ENCODE results near the gene FAM161A.

FAM161A gene

GRCh38 chr2:61833971-61834370, 19.9 kb downstream of the FAM161A start:
- H3K27me3 ChIP-seq (ENCODE audit: control insufficient read depth, low read length), result no peaks in the 10 kb centered on the region
- H3K79me2 ChIP-seq (ENCODE audit: control insufficient read depth, low read length), result no peaks in the 10 kb centered on the region
- H3K4me2 ChIP-seq (ENCODE audit: low read length), result no peak overlapping the region
- H3K9me2 ChIP-seq (replicated peaks; ENCODE audit: control insufficient read depth, low read length), result no peaks in the 10 kb centered on the region
- no peaks in the 10 kb centered on the region for H3K4me1 ChIP-seq (ENCODE audit: control insufficient read depth, low read length)
- no peaks in the 10 kb centered on the region for H4K20me1 ChIP-seq (ENCODE audit: control insufficient read depth, insufficient read depth, low read depth, low read length)
- TF ChIP-seq CTCF (IDR thresholded peaks at IDR 0.05; ENCODE audit: low read depth, low read length, poor library complexity, severe bottlenecking) (no peak), EZH2phosphoT487 (IDR thresholded peaks at IDR 0.05; ENCODE audit: borderline replicate concordance, low read length) (no peak)
- no peaks in the 10 kb centered on the region for H3F3A ChIP-seq (ENCODE audit: control insufficient read depth, insufficient read depth)
- H3K36me3 ChIP-seq (ENCODE audit: control insufficient read depth, low read length), result no peaks in the 10 kb centered on the region
- no peaks in the 10 kb centered on the region for H3K9me3 ChIP-seq (ENCODE audit: control insufficient read depth, insufficient read depth, low read length)
- H3K27ac ChIP-seq (ENCODE audit: low read depth, low read length), result no peak overlapping the region
- H3K4me3 ChIP-seq (ENCODE audit: low read length), result no peak overlapping the region

GRCh38 chr2:61832183-61832841, 21.5 kb downstream of the FAM161A start:
- Histone ChIP-seq H3K27me3 (ENCODE audit: control insufficient read depth, low read length) (no peaks in the 10 kb centered on the region), H3K27ac (ENCODE audit: low read depth, low read length) (no peak overlapping the region), H3K4me2 (ENCODE audit: low read length) (no peak overlapping the region), H3K79me2 (ENCODE audit: control insufficient read depth, low read length) (no peaks in the 10 kb centered on the region), H3K9me3 (ENCODE audit: control insufficient read depth, insufficient read depth, low read length) (no peaks in the 10 kb centered on the region), H3K4me3 (ENCODE audit: low read length) (no peak overlapping the region), H3K9me2 (replicated peaks; ENCODE audit: control insufficient read depth, low read length) (no peaks in the 10 kb centered on the region), H3K36me3 (ENCODE audit: control insufficient read depth, low read length) (no peaks in the 10 kb centered on the region), H3K4me1 (ENCODE audit: control insufficient read depth, low read length) (no peaks in the 10 kb centered on the region), H3F3A (ENCODE audit: control insufficient read depth, insufficient read depth) (no peaks in the 10 kb centered on the region), H4K20me1 (ENCODE audit: control insufficient read depth, insufficient read depth, low read depth, low read length) (no peaks in the 10 kb centered on the region)
- no peak for TF ChIP-seq EZH2phosphoT487 (IDR thresholded peaks at IDR 0.05; ENCODE audit: borderline replicate concordance, low read length)
- TF ChIP-seq CTCF (IDR thresholded peaks at IDR 0.05; ENCODE audit: low read depth, low read length, poor library complexity, severe bottlenecking), result no peak

- Histone ChIP-seq H3K27ac (ENCODE audit: low read depth, low read length) (no peak overlapping the region), H3K4me2 (ENCODE audit: low read length) (no peak overlapping the region), H3K4me1 (ENCODE audit: control insufficient read depth, low read length) (no peaks in the 10 kb centered on the region), H3K27me3 (ENCODE audit: control insufficient read depth, low read length) (peaks cover 9% of the 10 kb centered on the region), H3K79me2 (ENCODE audit: control insufficient read depth, low read length) (no peaks in the 10 kb centered on the region), H3F3A (ENCODE audit: control insufficient read depth, insufficient read depth) (no peaks in the 10 kb centered on the region), H3K9me2 (replicated peaks; ENCODE audit: control insufficient read depth, low read length) (no peaks in the 10 kb centered on the region), H3K4me3 (ENCODE audit: low read length) (no peak overlapping the region), H3K9me3 (ENCODE audit: control insufficient read depth, insufficient read depth, low read length) (no peaks in the 10 kb centered on the region), H4K20me1 (ENCODE audit: control insufficient read depth, insufficient read depth, low read depth, low read length) (no peaks in the 10 kb centered on the region), H3K36me3 (ENCODE audit: control insufficient read depth, low read length) (no peaks in the 10 kb centered on the region)
- TF ChIP-seq EZH2phosphoT487 (IDR thresholded peaks at IDR 0.05; ENCODE audit: borderline replicate concordance, low read length), result no peak
- TF ChIP-seq CTCF (IDR thresholded peaks at IDR 0.05; ENCODE audit: low read depth, low read length, poor library complexity, severe bottlenecking), result no peak
Measured at GRCh38 chr2:61822255-61822654, 31.6 kb downstream of the FAM161A start.
